HG03442 (cell line): ENCODE results near the gene BUB3.

Experiments used
- ATAC-seq: cut with Tn5 transposase; IDR thresholded peaks from one replicate; pipeline ENCODE4 v1.9.1; 2021; ENCODE audit warnings: mild to moderate bottlenecking, moderate library complexity; ENCODE audit not compliant: unreplicated experiment

The BUB3 gene

GRCh38 chr10:123154092-123154710 is at the start of gene BUB3:
BUB3 (plus strand) TSS chr10:123154402; CDS start chr10:123154918, 516 bp downstream.
- peak; percentile 84 for ATAC-seq

DNA sequence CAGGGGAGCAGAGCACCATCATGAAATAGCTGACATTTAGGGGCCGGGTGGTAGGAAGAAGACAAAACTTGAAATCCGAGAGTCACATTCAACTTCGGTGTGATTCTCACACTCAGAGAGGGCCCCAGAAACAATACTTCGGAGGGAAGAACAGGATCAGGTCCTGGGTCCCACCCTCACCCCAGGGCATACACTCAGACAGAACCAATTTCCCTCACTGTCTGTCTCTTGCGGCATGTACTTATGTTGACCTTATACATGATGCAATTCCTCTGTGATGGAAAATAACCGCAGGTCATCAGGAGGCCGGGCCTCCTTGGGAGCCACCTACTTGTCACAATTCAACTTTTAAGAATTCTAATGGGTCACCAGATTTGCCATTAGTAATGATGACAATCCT is 44.7 kb upstream of the BUB3 start:
- ATAC-seq = no peak

GRCh38 chr10:123117644-123118417 is 36.4 kb upstream of the BUB3 start:
- no peak for ATAC-seq

DNA sequence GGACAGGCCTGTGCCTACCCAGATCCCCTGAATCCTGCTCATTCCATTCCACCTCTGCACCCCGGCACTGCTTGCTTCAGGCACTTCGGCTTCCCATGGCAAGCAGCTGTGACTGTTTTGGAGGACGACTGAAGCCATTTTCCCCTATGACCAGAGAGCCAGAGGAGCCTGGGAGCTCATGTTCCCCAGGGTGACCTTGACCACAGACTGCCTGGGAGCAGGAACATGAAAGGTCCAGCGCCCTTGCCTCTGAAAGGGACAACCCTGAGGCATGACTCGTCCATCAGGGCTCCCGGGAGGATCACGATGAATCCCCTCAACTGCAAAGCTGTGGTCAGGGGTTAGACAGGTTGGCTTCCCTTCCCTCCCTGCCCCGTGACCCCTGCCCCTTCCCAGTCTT is 35.1 kb upstream of the BUB3 start:
- ATAC-seq = no peak

- ATAC-seq = no peak
Measured at GRCh38 chr10:123126246-123126645, 28.0 kb upstream of the BUB3 start.

GRCh38 chr10:123129618-123130271 is 24.5 kb upstream of the BUB3 start:
- no peak for ATAC-seq

DNA sequence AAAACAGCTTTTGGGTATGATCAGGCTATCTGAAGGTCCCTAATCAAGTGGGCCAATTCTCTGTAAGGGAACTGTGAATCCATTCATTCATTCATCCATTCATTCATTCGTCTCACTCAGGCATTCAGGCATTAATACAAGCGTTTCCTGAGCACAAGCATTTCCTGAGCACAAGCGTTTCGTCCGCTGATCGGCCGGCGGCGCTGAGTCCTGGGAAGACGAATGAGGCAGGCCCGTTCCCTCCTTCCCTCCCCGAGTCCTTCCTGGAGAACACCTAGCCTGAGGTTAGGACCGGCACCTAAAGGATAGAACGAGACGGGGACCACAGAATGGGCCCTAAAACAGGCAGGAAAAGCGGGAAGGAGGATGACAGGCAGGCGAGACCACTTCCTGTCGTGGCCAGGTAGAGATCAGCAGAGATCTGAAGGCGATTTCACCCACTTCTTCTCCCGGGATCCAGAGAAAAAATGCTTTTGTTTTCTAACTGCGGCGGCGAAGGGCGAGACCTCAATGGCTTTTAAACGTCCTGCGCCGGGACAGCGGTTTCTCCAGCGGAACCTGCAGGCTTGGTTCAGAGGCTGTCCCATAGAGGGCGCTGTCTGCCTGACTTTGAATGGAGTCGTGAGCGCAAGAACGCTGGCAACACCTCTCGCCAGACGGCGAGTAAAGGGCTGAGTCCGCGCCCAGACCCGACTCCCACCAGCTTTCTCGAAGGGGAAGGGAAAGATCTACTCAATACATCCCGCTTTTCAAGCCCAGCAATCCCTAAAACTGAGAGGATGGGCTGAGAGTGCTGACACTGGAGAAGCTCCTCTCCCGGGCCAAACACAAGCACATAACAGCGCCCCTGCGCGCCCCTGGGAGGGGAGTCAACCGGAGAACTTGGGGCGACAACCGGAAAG is 21.4 kb upstream of the BUB3 start:
- peak; percentile 51 for ATAC-seq

- ATAC-seq = no peak
Measured at GRCh38 chr10:123133541-123134342, 20.5 kb upstream of the BUB3 start.

DNA sequence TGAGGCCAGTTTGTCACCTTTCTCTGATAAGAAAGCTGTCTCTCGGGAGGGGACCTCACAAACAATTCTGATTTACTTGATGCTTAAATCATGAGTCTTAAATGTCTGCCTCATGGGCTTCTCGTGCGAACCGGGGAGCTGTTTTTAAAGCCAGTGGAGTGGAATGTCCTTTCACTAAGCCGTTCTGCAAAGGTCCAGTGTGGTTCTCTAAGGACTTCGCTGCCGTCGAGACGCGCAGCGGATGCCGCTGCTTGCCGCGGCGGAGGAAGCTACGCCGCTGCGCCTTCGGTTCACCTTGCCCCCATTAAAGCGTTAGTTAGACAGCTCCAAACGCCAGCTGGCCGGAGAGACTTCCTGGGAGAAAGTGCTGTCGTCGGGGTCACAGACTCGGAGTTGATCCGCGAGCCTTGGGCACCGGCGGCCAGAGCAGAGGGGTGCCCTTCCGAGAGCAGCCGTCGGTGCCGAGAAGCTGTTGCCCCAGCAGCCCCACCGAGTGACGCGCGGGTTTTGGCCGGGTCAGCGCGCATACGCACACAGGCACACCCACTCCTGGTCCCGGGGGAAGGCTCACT is 19.8 kb upstream of the BUB3 start:
- ATAC-seq = no peak

- ATAC-seq = no peak
Measured at GRCh38 chr10:123134915-123135414, 19.2 kb upstream of the BUB3 start.

DNA sequence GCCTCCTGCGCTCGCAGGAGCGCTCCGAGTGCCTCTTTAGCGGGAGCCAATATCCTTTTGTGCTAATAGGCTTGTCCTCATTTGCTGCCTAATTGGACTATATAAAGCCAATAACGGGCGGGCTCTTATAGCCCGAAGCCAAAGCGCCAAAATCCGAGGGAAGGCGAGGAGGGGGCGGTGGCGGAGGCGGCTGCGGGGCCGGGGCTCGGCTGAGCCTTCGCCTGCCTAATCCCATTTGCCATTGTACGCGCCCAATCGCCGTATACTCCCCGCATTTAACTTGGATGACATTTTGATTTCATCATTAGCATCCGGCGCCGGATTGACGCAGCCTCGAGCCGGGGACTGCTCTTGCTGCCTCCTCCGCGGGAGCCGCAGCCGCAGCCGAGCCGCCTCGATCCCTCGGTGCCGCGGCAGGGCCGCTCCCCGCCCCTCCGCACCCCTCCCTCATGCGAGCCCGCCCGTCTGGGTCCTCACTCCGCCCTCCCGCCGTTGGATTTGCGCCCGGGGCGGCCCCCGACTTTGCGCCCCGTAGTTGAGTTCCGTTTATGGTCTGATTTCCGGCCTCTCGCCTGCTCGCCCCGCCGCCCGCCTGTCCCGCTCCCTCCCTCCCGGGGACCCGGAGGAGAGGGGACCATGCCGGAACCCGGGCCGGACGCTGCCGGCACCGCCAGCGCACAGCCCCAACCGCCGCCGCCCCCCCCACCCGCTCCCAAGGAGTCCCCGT is 18.6 kb upstream of the BUB3 start, which contains the start of gene HMX3:
Gene HMX3, plus strand, starts transcription at position 556 of the 727 bp plus-strand sequence. Its CDS starts 81 bp downstream, at position 637.
- no peak for ATAC-seq

DNA sequence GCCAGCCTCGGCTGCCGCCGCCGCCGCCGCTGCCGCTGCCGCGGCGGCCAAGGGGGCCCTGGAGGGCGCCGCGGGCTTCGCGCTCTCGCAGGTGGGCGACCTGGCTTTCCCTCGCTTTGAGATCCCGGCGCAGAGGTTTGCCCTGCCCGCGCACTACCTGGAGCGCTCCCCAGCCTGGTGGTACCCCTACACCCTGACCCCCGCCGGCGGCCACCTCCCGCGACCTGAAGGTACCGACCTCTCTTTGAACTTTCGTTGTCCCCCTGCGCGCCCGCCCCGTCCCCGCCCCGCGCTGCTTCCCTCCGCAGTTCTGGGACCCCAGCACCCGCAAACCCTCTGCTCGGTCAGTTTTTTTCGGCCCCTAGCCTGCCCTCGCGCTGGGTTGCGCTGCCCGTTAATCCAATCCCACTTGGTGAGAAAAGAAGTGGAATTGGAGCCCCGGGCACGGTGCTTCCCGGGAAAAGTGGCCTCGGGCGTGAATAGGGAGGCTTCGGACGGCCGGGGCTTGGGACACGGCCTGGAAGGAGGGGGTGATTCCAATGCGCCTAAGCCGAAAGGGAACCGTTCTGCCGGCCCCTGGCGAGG is 17.9 kb upstream of the BUB3 start:
- ATAC-seq = no peak

DNA sequence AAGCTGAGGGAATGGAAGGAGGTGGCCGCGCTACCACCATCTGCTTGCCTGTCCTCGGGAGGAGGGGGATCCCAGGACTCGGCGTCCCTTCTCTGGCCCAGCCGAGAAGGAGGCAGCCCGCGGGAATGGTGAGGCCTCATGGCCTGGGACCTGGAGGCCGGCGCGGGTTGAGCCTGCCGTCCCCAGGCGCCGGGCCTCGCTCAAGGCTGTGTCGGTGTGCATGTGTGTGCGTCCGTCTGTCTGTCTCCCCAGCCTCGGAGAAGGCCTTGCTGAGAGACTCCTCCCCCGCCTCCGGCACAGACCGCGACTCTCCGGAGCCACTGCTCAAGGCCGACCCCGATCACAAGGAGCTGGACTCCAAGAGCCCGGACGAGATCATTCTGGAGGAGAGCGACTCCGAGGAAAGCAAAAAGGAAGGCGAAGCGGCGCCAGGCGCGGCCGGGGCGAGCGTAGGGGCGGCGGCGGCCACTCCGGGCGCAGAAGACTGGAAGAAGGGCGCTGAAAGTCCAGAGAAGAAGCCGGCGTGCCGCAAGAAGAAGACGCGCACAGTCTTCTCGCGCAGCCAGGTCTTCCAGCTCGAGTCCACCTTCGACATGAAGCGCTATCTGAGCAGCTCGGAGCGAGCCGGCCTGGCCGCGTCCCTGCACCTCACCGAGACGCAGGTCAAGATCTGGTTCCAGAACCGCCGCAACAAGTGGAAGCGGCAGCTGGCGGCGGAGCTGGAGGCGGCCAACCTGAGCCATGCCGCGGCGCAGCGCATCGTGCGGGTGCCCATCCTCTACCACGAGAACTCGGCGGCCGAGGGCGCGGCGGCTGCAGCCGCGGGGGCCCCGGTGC is 17.2 kb upstream of the BUB3 start:
- ATAC-seq = no peak

DNA sequence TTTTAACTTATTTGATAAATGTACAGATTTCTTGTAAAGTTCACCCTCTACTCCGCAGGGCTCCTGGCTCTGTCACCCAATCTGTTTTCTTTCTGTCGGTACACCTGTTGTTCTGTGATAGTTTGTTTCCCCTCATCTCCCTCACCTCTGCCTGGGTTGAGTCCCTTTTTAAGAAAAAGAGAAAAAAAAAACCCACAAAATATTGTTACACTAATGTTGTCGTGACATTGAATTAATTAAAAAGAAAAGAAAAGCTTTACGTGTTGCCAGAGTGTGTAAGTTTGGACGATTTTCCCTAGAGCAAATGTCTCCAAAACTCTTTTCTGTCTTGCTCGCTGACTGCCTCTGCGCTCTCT is 15.1 kb upstream of the BUB3 start:
- ATAC-seq = no peak

GRCh38 chr10:123139521-123140163 is 14.6 kb upstream of the BUB3 start:
- no peak for ATAC-seq

- ATAC-seq = no peak
Measured at GRCh38 chr10:123140164-123140982, 13.8 kb upstream of the BUB3 start.
